Naive thymus-derived CD8-positive, alpha-beta T cell (primary cell): Measurements from ENCODE around the gene ID3. TPM values are rescaled to one million over a fixed set of nuclear protein-coding genes. Genes with fewer than 3 reads are reported as not detected.
A peak's percentile ranks its signal among the peaks of the same experiment; 100 is the strongest.

Experiments used
- ATAC-seq, 2 donors: fragments of 150-1000 bp; cut with Tn5 transposase in 1 of 2; sonication (Bioruptor Pico), chemical (Tn5 transposase) in 1 of 2; 1 replicate in 1 of 2; 2 replicates in 1 of 2; pipeline ENCODE4 v1.10.0; 2021; ENCODE audit warnings: mild to moderate bottlenecking in 2 of 2, moderate library complexity in 2 of 2
- POLR2A ChIA-PET: fragments of 350-600 bp; sonication (Branson Sonifier 250); formaldehyde crosslinking; loops from one replicate; lab custom pipeline; 2021; ENCODE audit warnings: antibody characterized with exemption; lab: Charles Lee
- DNase-seq, 10 donors: peaks; one replicate each; pipeline versions ENCODE4 v3.0.0 to v3.0.0-alpha.2; 2020 to 2022
- H3K27ac Mint-ChIP-seq, 10 donors: one replicate each; pipeline ENCODE4 v1.8.0; 2020 to 2022; ENCODE audit warnings: mild to moderate bottlenecking in 10 of 10, mixed read lengths in 10 of 10, moderate library complexity in 4 of 10, inconsistent platforms in 1 of 10
- H3K27me3 Mint-ChIP-seq, 5 donors: one replicate each; pipeline ENCODE4 v1.8.0; 2021 to 2022; ENCODE audit warnings: mixed read lengths in 5 of 5
- H3K36me3 Mint-ChIP-seq, 3 donors: one replicate each; pipeline ENCODE4 v1.8.0; 2020 to 2022; ENCODE audit warnings: mixed read lengths in 3 of 3, mild to moderate bottlenecking in 2 of 3, inconsistent platforms in 1 of 3
- H3K4me1 Mint-ChIP-seq, 4 donors: one replicate each; pipeline ENCODE4 v1.8.0; 2021 to 2022; ENCODE audit warnings: mixed read lengths in 4 of 4
- H3K4me3 Mint-ChIP-seq, 10 donors: one replicate each; pipeline ENCODE4 v1.8.0; 2020 to 2022; ENCODE audit warnings: mild to moderate bottlenecking in 10 of 10, mixed read lengths in 10 of 10, moderate library complexity in 6 of 10, inconsistent platforms in 1 of 10
- H3K9me3 Mint-ChIP-seq, 9 donors: one replicate each; pipeline ENCODE4 v1.8.0; 2020 to 2022; ENCODE audit warnings: mixed read lengths in 9 of 9, mild to moderate bottlenecking in 3 of 9, inconsistent platforms in 1 of 9, moderate library complexity in 1 of 9
- polyA plus RNA-seq, 3 donors: library from polyadenylated mRNA; unstranded; fragments of 300-500 nt; fragmentation: Illumina TruSeq; gene quantifications; one replicate each; pipeline ENCODE4 v1.2.3, GENCODE V29; 2021
- total RNA-seq, 8 experiments: library from RNA in 2 of 8; stranded (reverse) in 2 of 8; gene quantifications; one replicate each; pipeline ENCODE4 v1.2.3 and lab custom pipeline; 2021 to 2026

ID3 gene
- 10 to 100 TPM; 60.9 to 64.8 TPM for total RNA-seq
- 1 to 10 TPM; 2.7 to 10.0 (median 4.6) TPM for polyA plus RNA-seq
- total RNA-seq (lab: John Stamatoyannopoulos, UW) = 24.2 to 69.3 (median 38.6) reads per million in 6 experiments

DNA sequence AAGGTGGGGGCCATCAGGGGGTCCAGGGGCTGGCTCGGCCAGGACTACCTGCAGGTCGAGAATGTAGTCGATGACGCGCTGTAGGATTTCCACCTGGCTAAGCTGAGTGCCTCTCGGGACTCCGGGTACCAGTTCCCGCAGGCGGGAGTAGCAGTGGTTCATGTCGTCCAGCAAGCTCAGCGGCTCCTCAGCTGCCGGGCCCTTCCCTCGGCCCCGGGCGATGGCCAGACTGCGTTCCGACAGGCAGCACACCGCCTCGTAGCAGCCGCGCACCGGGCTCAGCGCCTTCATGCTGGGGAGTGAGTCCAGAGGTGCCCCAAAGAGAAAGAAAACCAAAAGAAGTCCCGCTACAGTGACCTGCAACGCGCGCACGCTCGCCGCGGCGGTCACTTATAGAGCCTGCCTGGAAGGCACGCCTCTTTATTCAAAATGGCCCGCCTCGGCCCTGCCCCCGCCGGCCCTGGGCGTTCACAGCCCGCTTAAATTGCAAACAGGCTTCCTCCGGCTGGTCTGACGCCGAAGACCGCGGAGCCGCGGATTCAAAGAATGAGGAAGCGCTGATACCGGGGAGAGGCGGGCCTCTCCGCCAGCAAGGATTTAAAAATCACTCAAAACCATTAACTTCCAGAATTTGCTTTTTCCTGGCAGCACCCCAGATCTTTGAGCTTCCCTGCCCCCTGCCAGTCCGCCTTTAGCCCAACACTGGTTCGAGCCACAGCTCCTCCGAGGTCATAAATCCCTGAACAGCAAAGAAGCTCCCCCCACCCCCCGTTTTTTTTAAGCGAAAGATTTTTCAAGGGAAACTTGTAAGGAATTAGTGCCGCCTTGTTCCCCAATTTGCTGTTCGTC lies at the start of gene ID3:
Gene ID3, minus strand, starts transcription at position 366 of the 849 bp plus-strand sequence. Its CDS starts 75 bp downstream, at position 291.
- ATAC-seq = peak; percentile 52 to 61

DNA sequence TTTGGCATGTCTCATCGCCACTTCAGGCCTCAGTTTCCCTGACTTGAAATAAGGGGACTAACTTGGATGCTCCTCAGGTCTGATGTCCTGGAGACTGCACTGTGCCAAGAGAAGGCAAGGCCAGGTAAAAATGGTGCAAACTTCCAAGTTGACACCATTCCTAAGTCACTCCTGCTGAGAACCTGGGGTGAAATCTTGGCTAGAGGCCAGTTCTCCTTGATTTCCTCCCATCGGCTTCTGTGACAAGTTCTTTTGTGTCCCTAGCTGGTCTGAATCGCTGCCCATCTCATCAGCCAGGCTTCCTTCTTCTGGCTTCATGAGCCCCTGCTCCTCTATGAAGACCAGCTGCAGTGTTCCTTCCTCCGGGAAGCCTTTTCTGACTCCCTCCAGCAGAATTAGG lies 48.6 kb upstream of the ID3 start:
- H3K4me1 Mint-ChIP-seq = peaks cover 44 to 87% (median 71%) of the 10 kb centered on the region in 4 donors
- POLR2A ChIA-PET = interaction anchor here (0.6 to 12.2 kb wide), 3 partner anchors 8 to 50 kb away, joined by 4 to 359 read pairs (median 5); partner anchors contain the start of gene ID3
- ATAC-seq (no peak), DNase-seq (no peak)
- H3K4me3 Mint-ChIP-seq = peak overlapping the region in 2 of 10 donors; percentile 3 to 11
- H3K27ac Mint-ChIP-seq = peak overlapping the region; percentile 4 to 96 (median 84)
- no peaks in the 10 kb centered on the region for H3K27me3 Mint-ChIP-seq
- no peaks in the 10 kb centered on the region for H3K36me3 Mint-ChIP-seq
- no peaks in the 10 kb centered on the region for H3K9me3 Mint-ChIP-seq

More for the DNA sequence above, at the start of gene ID3:
- DNase-seq = peak; percentile 79 to 93 (median 86)
- H3K36me3 Mint-ChIP-seq = peaks cover 0 to 10% (median 3%) of the 10 kb centered on the region in 3 donors
- H3K27me3 Mint-ChIP-seq = no peaks in the 10 kb centered on the region
- POLR2A ChIA-PET = interaction anchor here (0.7 to 21.9 kb wide), 20 partner anchors 8 to 132 kb away, joined by 3 to 612 read pairs (median 8); partner anchors contain the start of gene RPL11
- H3K4me3 Mint-ChIP-seq = peak within 1 kb of the TSS; percentile 85 to 97 (median 94)
- H3K9me3 Mint-ChIP-seq = no peaks in the 10 kb centered on the region
- peak within 1 kb of the TSS; percentile 81 to 97 (median 95) for H3K27ac Mint-ChIP-seq
- peaks cover 45 to 80% (median 69%) of the 10 kb centered on the region in 4 donors for H3K4me1 Mint-ChIP-seq

- no peaks in the 10 kb centered on the region for H3K27me3 Mint-ChIP-seq
- H3K36me3 Mint-ChIP-seq = no peaks in the 10 kb centered on the region
- peak overlapping the region; percentile 76 to 92 (median 86) for H3K4me3 Mint-ChIP-seq
- ATAC-seq (peak; percentile 70 to 71), DNase-seq (peak in 4 of 10 donors; percentile 42 to 67 (median 56))
- peak overlapping the region; percentile 90 to 100 (median 94) for H3K27ac Mint-ChIP-seq
- POLR2A ChIA-PET = interaction anchor here (0.5 to 12.2 kb wide), 19 partner anchors 10 to 177 kb away, joined by 3 to 359 read pairs (median 8); partner anchors contain the start of genes E2F2 and ID3
- H3K4me1 Mint-ChIP-seq = peaks cover 48 to 93% (median 84%) of the 10 kb centered on the region in 4 donors
- no peaks in the 10 kb centered on the region for H3K9me3 Mint-ChIP-seq
These were observed 42.9 kb upstream of the ID3 start for GRCh38 chr1:23601968-23602876.

- H3K4me3 Mint-ChIP-seq = peak overlapping the region; percentile 76 to 92 (median 86)
- no peaks in the 10 kb centered on the region for H3K9me3 Mint-ChIP-seq
- ATAC-seq = peak; percentile 64 to 73
- H3K36me3 Mint-ChIP-seq = no peaks in the 10 kb centered on the region
- DNase-seq = peak in 7 of 10 donors; percentile 42 to 74 (median 53)
- H3K27me3 Mint-ChIP-seq = no peaks in the 10 kb centered on the region
- H3K4me1 Mint-ChIP-seq = peaks cover 49 to 93% (median 85%) of the 10 kb centered on the region in 4 donors
- POLR2A ChIA-PET = interaction anchor here (0.7 to 12.2 kb wide), 18 partner anchors 9 to 1646 kb away, joined by 3 to 359 read pairs (median 8); partner anchors contain the start of gene ID3
- H3K27ac Mint-ChIP-seq = peak overlapping the region; percentile 90 to 100 (median 94)
These were observed 42.0 kb upstream of the ID3 start for GRCh38 chr1:23601135-23601967.

DNA sequence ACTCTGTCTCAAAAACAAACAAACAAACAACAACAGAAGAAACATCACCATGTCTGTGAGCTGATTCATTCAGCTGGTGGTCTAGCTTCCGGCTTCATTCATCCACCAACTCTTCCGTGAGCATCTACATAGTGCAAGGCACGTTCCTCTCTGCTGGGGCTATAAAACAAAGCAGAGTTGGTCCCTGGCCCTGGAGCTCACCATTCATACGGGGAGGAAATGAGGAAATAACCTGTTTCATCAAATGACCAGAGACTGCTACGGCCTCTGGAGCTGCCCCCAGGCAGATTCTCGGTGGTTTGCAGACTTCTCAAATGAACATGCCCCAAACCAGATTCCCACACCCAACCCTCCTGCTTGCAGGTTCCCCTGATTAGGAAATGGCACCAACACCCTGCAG lies 41.0 kb upstream of the ID3 start:
- Mint-ChIP-seq H3K36me3 (no peaks in the 10 kb centered on the region), H3K4me3 (peak overlapping the region; percentile 76 to 92 (median 86)), H3K27ac (peak overlapping the region; percentile 90 to 100 (median 94)), H3K9me3 (no peaks in the 10 kb centered on the region), H3K27me3 (no peaks in the 10 kb centered on the region), H3K4me1 (peaks cover 50 to 95% (median 91%) of the 10 kb centered on the region in 4 donors)
- ATAC-seq = no peak
- POLR2A ChIA-PET = interaction anchor here (0.5 to 12.2 kb wide), 16 partner anchors 8 to 487 kb away, joined by 3 to 359 read pairs (median 11); partner anchors contain the start of gene ID3
- DNase-seq = no peak

DNA sequence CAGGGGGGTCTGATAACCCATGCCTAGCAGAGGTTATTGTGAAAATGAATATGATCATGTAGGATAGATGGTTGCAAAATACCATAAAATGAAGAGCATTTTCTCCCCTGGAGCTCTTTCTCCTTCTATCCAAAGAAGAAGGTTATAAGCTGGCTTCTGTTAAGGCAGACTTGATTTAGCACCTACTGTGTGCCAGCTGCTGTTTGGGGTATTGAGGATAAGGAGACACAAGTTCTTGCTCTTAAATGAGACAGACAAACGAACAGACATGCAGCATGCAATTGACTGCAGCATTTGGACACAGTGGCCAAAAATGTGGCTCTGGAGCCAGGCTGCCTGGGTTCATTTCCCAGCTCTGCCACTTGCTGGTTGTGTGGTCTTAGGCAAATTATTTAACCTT lies 39.8 kb upstream of the ID3 start:
- Mint-ChIP-seq H3K4me3 (peak overlapping the region in 5 of 10 donors; percentile 15 to 82 (median 47)), H3K9me3 (no peaks in the 10 kb centered on the region), H3K4me1 (peaks cover 50 to 97% (median 95%) of the 10 kb centered on the region in 4 donors), H3K36me3 (no peaks in the 10 kb centered on the region), H3K27me3 (no peaks in the 10 kb centered on the region), H3K27ac (peak overlapping the region in 9 of 10 donors; percentile 40 to 100 (median 73))
- no peak for ATAC-seq
- POLR2A ChIA-PET = interaction anchor here (0.7 to 12.2 kb wide), 15 partner anchors 7 to 147 kb away, joined by 3 to 359 read pairs (median 9); partner anchors contain the start of gene ID3
- no peak for DNase-seq

DNA sequence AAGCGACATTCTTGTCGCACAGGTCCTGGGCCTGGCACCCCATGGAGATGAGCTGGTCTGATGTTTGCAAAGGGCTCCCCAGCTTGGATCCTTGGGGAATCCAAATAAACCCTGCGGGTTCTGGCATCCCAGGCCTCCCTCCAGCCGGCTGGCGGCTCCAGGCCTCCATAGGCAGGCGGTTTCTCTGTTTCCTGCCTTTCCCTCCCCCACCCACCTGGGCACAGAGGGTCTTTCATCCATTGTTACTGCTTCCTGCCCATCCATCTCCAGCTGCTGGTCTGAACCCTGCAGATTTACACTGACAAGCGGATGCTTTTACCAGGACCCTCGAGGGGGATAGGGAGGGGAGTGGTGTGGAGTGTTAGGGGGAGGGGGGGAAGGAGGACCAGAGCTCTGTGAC lies 39.1 kb upstream of the ID3 start:
- ATAC-seq (no peak), DNase-seq (no peak)
- H3K9me3 Mint-ChIP-seq = no peaks in the 10 kb centered on the region
- H3K4me3 Mint-ChIP-seq = peak overlapping the region in 3 of 10 donors; percentile 16 to 82 (median 67)
- peak overlapping the region in 7 of 10 donors; percentile 49 to 97 (median 85) for H3K27ac Mint-ChIP-seq
- no peaks in the 10 kb centered on the region for H3K27me3 Mint-ChIP-seq
- peaks cover 45 to 98% (median 95%) of the 10 kb centered on the region in 4 donors for H3K4me1 Mint-ChIP-seq
- no peaks in the 10 kb centered on the region for H3K36me3 Mint-ChIP-seq
- POLR2A ChIA-PET = interaction anchor here (0.6 to 12.2 kb wide), 16 partner anchors 7 to 888 kb away, joined by 3 to 359 read pairs (median 7); partner anchors contain the start of gene ID3

DNA sequence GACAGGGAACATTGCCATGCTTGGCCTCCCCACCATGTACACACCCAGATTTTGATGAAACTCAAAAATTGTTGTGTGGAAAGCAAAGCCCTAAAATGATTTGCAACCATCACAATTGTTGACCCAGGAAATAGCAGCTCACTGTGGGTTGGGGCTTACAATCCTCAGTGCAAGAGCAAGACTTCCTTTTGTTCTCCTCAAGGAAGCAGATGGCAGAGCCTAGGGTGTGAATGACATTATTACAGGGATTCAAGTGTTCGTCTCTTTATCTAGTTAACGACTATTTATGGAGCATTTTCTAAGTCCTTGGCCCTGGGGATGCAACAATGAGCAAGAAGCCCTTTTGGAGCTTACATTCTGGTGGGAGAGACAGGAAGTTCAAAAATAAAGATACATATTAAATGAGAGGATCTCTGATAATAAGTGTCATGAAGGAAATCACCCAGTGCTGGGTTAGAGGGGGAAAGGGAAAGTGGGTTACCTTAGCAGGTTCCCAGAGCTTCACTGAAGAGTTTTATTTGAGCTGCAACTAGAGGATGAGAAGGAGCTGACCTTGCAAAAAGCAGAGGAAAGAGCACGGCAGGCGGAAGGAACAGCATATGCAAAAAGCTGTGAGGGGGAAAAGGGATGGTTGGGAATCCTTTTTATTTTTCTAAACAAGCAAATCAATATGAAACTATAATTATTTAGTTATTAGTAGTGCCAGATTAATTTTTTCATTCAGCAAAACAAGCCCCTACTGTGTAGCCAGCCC lies 38.5 kb upstream of the ID3 start:
- Mint-ChIP-seq H3K9me3 (no peaks in the 10 kb centered on the region), H3K27ac (peak overlapping the region; percentile 0 to 97 (median 88)), H3K36me3 (no peaks in the 10 kb centered on the region), H3K4me1 (peaks cover 47 to 98% (median 93%) of the 10 kb centered on the region in 4 donors), H3K27me3 (no peaks in the 10 kb centered on the region), H3K4me3 (peak overlapping the region in 8 of 10 donors; percentile 19 to 78 (median 64))
- ATAC-seq (no peak), DNase-seq (no peak)
- POLR2A ChIA-PET = interaction anchor here (0.6 to 12.2 kb wide), 14 partner anchors 6 to 889 kb away, joined by 3 to 359 read pairs (median 7); partner anchors contain the start of gene ID3

DNA sequence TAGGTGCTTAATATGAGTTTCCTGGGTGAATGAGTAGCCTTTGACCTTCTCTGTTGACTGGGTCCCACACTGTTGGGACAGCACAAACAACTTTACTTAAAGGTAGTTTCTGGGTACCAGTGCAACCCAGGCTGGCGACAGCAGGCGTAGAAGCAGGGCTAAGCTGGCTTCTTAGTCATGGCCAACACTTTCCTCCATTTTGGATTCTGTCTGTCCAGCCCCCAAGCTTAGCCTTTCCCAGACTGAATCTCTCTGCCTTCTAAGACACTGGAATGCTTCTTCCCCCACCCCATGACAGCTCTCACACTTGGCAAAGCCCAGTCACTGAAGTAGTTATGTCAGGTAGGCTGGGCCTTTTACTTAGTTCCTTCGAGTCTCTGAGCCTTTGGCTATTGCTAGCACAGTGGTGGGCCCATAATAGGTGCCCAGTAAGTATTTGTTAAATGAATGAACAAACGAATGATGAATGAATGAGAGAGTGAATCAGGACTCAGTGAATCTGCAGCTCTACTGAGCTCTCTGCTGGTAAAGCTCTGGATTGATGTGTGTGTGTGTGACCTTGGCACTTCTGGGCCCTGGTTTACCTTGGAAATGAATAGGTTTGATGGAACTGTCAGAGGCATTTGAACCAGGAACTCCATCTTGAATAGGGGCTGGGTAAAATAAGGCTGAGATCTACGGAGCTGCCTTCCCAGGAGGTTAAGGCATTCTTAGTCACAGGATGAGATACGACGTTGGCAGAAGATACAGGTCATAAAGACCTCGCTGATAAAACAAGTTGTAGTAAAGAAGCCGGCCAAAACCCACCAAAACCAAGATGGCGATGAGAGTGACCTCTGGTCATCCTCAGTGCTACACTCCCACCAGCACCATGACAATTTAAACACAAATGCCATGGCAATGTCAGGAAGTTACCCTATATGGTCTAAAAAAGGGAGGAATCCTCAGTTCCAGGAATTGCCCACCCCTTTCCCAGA lies 37.4 kb upstream of the ID3 start:
- peaks cover 46 to 98% (median 93%) of the 10 kb centered on the region in 4 donors for H3K4me1 Mint-ChIP-seq
- H3K9me3 Mint-ChIP-seq = no peaks in the 10 kb centered on the region
- ATAC-seq (no peak), DNase-seq (no peak)
- POLR2A ChIA-PET = interaction anchor here (0.6 to 12.2 kb wide), 10 partner anchors 10 to 110 kb away, joined by 3 to 359 read pairs (median 4); partner anchors contain the start of gene ID3
- peak overlapping the region in 4 of 10 donors; percentile 18 to 62 (median 24) for H3K4me3 Mint-ChIP-seq
- peak overlapping the region; percentile 33 to 97 (median 89) for H3K27ac Mint-ChIP-seq
- no peaks in the 10 kb centered on the region for H3K27me3 Mint-ChIP-seq
- H3K36me3 Mint-ChIP-seq = no peaks in the 10 kb centered on the region
